Prostate gland (tissue), 1 donor: ENCODE results near the gene GPATCH11.

Experiments
- POLR2A ChIP-seq: fragments of 450-650 bp; IDR thresholded peaks from one replicate; pipeline ENCODE4 v1.6.1; 2016; ENCODE audit warnings: antibody characterized with exemption, mild to moderate bottlenecking
- POLR2AphosphoS5 ChIP-seq: sonication (generic); formaldehyde crosslinking; IDR thresholded peaks from one replicate; pipeline ENCODE4 v1.6.1; 2017; ENCODE audit warnings: antibody characterized with exemption

DNA sequence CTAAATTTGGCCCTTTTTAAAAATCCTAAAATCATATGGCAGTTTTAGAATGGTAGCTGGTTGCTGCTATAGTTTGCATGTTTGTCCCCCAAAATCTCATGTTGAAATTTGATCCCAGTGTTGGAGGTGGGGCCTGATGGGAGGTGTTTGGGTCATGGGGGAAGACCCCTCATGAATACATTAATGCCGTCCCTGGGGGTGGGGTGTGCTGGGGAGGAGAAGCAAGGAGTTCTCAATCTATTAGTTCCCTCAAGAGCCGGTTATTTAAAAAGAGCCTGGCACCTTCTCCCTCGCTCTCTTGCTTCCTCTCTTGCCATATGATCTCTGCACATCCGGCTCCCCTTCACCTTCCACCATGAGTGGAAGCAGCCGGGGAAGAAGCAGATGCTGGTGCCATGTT lies 20.8 kb downstream of the GPATCH11 start:
- TF ChIP-seq POLR2A (no peak), POLR2AphosphoS5 (no peak)
